ENCODE data around the gene SOX8. TPM values are rescaled to one million over a fixed set of nuclear protein-coding genes. Genes with fewer than 3 reads are reported as not detected.
A peak's percentile ranks its signal among the peaks of the same experiment; 100 is the strongest.

SOX8 gene
- total RNA-seq, 1 experiment from 2014 or later: 5.2 TPM

DNA sequence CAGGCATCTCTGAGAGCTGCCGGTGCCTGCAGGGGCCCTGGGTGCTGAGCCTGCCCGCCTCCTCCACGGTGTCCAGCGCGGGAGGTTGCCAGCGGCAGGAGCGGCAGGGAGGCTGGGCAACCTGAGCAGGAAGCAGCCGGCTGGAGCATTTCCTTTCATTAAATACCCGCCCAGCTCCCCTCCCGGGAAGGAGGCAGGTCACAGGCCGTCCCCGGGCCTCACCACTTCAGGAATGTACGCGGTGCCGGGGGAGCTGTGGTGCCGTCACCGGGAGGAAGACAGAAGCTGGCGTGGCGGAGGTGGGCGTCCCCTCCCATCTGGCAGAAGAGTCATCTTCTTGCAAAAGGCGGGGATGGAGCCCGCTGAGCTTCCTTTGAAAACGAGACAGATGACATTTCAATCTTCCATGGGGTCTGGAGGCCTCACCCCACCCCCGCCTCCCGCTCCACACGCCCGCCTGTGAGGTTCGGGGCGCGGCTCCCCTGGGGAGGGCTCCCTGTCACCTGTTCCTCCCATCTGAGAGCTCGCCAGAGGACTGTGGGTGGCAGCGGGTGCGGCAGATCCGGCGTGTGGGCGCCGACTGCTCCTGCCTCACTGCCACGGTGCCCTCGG lies 16.0 kb downstream of the SOX8 start:
- Histone ChIP-seq H3K9me3 (ENCODE audit: control insufficient read depth in 1 of 2, insufficient read depth in 1 of 2, low read depth in 1 of 2, low read length in 2 of 2) (no peaks in the 10 kb centered on the region; a peak in 1 of 4 replicates), H4K20me1 (ENCODE audit: insufficient read depth) (no peaks in the 10 kb centered on the region), H3K79me2 (ENCODE audit: insufficient read depth, low read length) (no peaks in the 10 kb centered on the region), H3K9ac (ENCODE audit: low read length) (peak overlapping the region; percentile 16; the same call in 1 of the 2 replicates), H2AFZ (ENCODE audit: low read depth, low read length, poor library complexity, severe bottlenecking) (peak overlapping the region; percentile 31), H3K36me3 (ENCODE audit: control insufficient read depth in 1 of 2, insufficient read depth in 2 of 2, low read length in 2 of 2) (no peaks in the 10 kb centered on the region), H3K27ac (ENCODE audit: low read depth, low read length) (no peak overlapping the region; the same call in 1 of the 2 replicates), H3K4me2 (ENCODE audit: low read length) (peak overlapping the region; percentile 85), H3K9me2 (ENCODE audit: insufficient read depth) (no peaks in the 10 kb centered on the region), H3K4me3 (replicated peaks in 1 of 2; ENCODE audit: low read depth in 1 of 2, low read length in 2 of 2) (peak overlapping the region; percentile 25 to 50), H3K27me3 (ENCODE audit: insufficient read depth, low read length) (peaks cover 75% of the 10 kb centered on the region), H3K4me1 (ENCODE audit: control insufficient read depth in 1 of 2, insufficient read depth in 2 of 2, low read length in 2 of 2) (peaks cover 22 to 27% of the 10 kb centered on the region in 2 experiments)
- no TSS peak for BruUV-seq (replicated peaks)
- ChIA-PET POLR2A (no interaction called here), CTCF (no interaction called here), RAD21 (ENCODE audit: low non-redundant PET in 1 of 2, low total read pairs in 2 of 2, uncharacterized antibody in 2 of 2, unreplicated experiment in 2 of 2) (no interaction called here)
- peak; percentile 76 for ATAC-seq
- intact Hi-C loops (cut with micrococcal nuclease): no loop called here
- no peak for DNase-seq (ENCODE audit: low read depth, low spot score)
- TF ChIP-seq POLR2AphosphoS5 (IDR thresholded peaks at IDR 0.05; ENCODE audit: low read depth, low read length): 0 out of 2 replicates have a peak, but pooled peaks have one; percentile 17
- TF ChIP-seq SRF (IDR thresholded peaks at IDR 0.05; ENCODE audit: low read depth): no peak

DNA sequence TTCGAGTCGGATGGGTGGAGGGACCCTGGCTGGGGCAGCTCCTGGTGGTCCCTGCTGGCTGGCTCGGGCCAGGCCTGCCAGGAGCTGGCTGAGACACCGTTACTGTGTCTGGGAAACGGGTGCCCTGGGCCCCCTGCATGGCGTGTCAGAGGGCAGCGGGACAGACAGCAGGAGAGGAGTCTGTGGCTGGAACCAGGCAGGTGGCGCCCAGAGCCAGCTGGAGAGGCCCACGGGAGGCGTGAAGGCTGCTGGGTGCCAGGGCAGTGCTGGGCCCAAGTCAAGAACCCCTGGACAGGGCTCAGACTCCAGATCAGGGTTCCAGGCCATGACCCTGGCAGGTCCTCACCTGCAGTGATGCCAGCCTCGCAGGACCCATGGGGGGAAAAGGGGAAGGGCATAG lies 16.6 kb downstream of the SOX8 start:
- peak overlapping the region; percentile 85 for H3K4me2 ChIP-seq (ENCODE audit: low read length)
- H3K27ac ChIP-seq (ENCODE audit: low read depth, low read length): no peak overlapping the region
- H3K9me2 ChIP-seq (ENCODE audit: insufficient read depth): no peaks in the 10 kb centered on the region
- H3K27me3 ChIP-seq (ENCODE audit: insufficient read depth, low read length): peaks cover 75% of the 10 kb centered on the region
- no peak overlapping the region for H3K9ac ChIP-seq (ENCODE audit: low read length)
- ATAC-seq: no peak
- H3K9me3 ChIP-seq (ENCODE audit: control insufficient read depth in 1 of 2, insufficient read depth in 1 of 2, low read depth in 1 of 2, low read length in 2 of 2): no peaks in the 10 kb centered on the region; a peak in 1 of 4 replicates
- no TSS peak for BruUV-seq (replicated peaks)
- POLR2A ChIA-PET: no interaction called here
- DNase-seq (ENCODE audit: low read depth, low spot score): no peak
- H3K4me1 ChIP-seq (ENCODE audit: control insufficient read depth in 1 of 2, insufficient read depth in 2 of 2, low read length in 2 of 2): peaks cover 27 to 33% of the 10 kb centered on the region in 2 experiments
- RAD21 ChIA-PET (ENCODE audit: low non-redundant PET in 1 of 2, low total read pairs in 2 of 2, uncharacterized antibody in 2 of 2, unreplicated experiment in 2 of 2): no interaction called here
- no peak overlapping the region for H2AFZ ChIP-seq (ENCODE audit: low read depth, low read length, poor library complexity, severe bottlenecking)
- CTCF ChIA-PET: no interaction called here
- intact Hi-C loops (cut with micrococcal nuclease): no loop called here
- H4K20me1 ChIP-seq (ENCODE audit: insufficient read depth): no peaks in the 10 kb centered on the region
- H3K79me2 ChIP-seq (ENCODE audit: insufficient read depth, low read length): no peaks in the 10 kb centered on the region
- no peaks in the 10 kb centered on the region for H3K36me3 ChIP-seq (ENCODE audit: control insufficient read depth in 1 of 2, insufficient read depth in 2 of 2, low read length in 2 of 2)
- H3K4me3 ChIP-seq (replicated peaks in 1 of 2; ENCODE audit: low read depth in 1 of 2, low read length in 2 of 2): peak overlapping the region in 1 of 2 experiments; percentile 50; a peak in 1 of 4 replicates
- TF ChIP-seq, protein P1, sequence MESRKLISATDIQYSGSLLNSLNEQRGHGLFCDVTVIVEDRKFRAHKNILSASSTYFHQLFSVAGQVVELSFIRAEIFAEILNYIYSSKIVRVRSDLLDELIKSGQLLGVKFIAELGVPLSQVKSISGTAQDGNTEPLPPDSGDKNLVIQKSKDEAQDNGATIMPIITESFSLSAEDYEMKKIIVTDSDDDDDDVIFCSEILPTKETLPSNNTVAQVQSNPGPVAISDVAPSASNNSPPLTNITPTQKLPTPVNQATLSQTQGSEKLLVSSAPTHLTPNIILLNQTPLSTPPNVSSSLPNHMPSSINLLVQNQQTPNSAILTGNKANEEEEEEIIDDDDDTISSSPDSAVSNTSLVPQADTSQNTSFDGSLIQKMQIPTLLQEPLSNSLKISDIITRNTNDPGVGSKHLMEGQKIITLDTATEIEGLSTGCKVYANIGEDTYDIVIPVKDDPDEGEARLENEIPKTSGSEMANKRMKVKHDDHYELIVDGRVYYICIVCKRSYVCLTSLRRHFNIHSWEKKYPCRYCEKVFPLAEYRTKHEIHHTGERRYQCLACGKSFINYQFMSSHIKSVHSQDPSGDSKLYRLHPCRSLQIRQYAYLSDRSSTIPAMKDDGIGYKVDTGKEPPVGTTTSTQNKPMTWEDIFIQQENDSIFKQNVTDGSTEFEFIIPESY (IDR thresholded peaks at IDR 0.05; ENCODE audit: extremely low read depth, insufficient replicate concordance, low read length): no peak
- TF ChIP-seq ZFX (IDR thresholded peaks at IDR 0.05): no peak
- no peak for TF ChIP-seq SRF (IDR thresholded peaks at IDR 0.05; ENCODE audit: low read depth)
- TF ChIP-seq RAD21 (IDR thresholded peaks at IDR 0.05; ENCODE audit: low read depth): no peak
- TF ChIP-seq POLR2AphosphoS5 (IDR thresholded peaks at IDR 0.05; ENCODE audit: low read depth, low read length): no peak
- TF ChIP-seq, protein P2, sequence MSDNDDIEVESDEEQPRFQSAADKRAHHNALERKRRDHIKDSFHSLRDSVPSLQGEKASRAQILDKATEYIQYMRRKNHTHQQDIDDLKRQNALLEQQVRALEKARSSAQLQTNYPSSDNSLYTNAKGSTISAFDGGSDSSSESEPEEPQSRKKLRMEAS (IDR thresholded peaks at IDR 0.05): no peak
- no peak for TF ChIP-seq YY1 (IDR thresholded peaks at IDR 0.05; ENCODE audit: extremely low read depth, insufficient replicate concordance, low read depth, low read length)
- no peak for TF ChIP-seq FOSL1 (IDR thresholded peaks at IDR 0.05; ENCODE audit: low read depth)
- no peak for TF ChIP-seq EZH2phosphoT487 (IDR thresholded peaks at IDR 0.05; ENCODE audit: borderline replicate concordance)
- TF ChIP-seq, protein P3, sequence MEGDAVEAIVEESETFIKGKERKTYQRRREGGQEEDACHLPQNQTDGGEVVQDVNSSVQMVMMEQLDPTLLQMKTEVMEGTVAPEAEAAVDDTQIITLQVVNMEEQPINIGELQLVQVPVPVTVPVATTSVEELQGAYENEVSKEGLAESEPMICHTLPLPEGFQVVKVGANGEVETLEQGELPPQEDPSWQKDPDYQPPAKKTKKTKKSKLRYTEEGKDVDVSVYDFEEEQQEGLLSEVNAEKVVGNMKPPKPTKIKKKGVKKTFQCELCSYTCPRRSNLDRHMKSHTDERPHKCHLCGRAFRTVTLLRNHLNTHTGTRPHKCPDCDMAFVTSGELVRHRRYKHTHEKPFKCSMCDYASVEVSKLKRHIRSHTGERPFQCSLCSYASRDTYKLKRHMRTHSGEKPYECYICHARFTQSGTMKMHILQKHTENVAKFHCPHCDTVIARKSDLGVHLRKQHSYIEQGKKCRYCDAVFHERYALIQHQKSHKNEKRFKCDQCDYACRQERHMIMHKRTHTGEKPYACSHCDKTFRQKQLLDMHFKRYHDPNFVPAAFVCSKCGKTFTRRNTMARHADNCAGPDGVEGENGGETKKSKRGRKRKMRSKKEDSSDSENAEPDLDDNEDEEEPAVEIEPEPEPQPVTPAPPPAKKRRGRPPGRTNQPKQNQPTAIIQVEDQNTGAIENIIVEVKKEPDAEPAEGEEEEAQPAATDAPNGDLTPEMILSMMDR (IDR thresholded peaks at IDR 0.05 in 2 of 3, conservative IDR thresholded peaks at IDR 0.05 in 1 of 3; ENCODE audit: borderline replicate concordance in 1 of 3, insufficient read depth in 1 of 3, low read depth in 2 of 3, low read length in 2 of 3): no peak
